ENCODE data around the gene F8. TPM values are rescaled to one million over a fixed set of nuclear protein-coding genes. Genes with fewer than 3 reads are reported as not detected.

Gene F8
- total RNA-seq, 1 donor from 2014 or later: 1.8 TPM

- Mint-ChIP-seq H3K27ac (ENCODE audit: unreplicated experiment) (no peak overlapping the region), H3K9me3 (ENCODE audit: unreplicated experiment) (no peaks in the 10 kb centered on the region)
These were observed 30.4 kb upstream of the F8 start for GRCh38 chrX:155052738-155053498.

DNA sequence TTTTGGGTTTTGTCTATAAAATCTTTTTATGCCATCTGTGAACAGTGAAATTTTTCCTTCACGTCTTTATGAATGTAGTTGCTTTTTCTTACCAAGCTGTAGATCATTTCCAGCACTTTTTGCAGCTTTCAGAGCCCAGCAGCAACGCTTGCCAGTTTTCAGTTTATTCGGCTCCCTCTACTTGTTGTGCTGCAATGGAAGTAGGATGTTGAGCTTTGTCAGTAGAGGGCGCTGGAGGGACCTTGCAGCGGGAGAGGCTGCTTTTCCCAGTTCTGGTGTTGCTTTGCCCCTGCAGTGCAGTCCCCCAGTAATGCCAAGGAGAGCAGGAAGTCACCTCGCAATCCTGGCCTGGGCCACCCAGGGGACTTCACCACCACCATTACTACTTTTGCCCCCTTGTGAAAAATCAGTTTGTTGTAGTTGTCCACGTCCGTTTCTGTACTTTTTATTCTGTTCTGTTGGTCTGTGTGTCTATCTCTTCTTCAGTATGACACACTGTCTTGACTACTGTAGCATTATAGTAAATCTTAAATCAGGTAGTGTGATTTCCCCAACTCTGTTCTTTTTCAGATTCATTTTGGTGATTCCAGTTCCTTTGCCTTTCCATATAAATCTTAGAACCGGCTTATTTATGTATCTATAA is 26.6 kb upstream of the F8 start:
- peak; percentile 53 for DNase-seq

More at GRCh38 chrX:155052738-155053498, 30.4 kb upstream of the F8 start:
- TF ChIP-seq CTCF (IDR thresholded peaks at IDR 0.05; ENCODE audit: partially characterized antibody, unreplicated experiment): no peak
- Mint-ChIP-seq H3K4me1 (ENCODE audit: low read depth, unreplicated experiment) (no peaks in the 10 kb centered on the region), H3K36me3 (ENCODE audit: unreplicated experiment) (no peaks in the 10 kb centered on the region), H3K27me3 (ENCODE audit: unreplicated experiment) (no peaks in the 10 kb centered on the region), H3K4me3 (ENCODE audit: unreplicated experiment) (no peak overlapping the region)
- DNase-seq: no peak

GRCh38 chrX:155046811-155047528 is 24.4 kb upstream of the F8 start:
- H3K4me1 Mint-ChIP-seq (ENCODE audit: low read depth, unreplicated experiment): peaks cover 5% of the 10 kb centered on the region
- H3K27ac Mint-ChIP-seq (ENCODE audit: unreplicated experiment): no peak overlapping the region
- no peaks in the 10 kb centered on the region for H3K36me3 Mint-ChIP-seq (ENCODE audit: unreplicated experiment)
- no peaks in the 10 kb centered on the region for H3K9me3 Mint-ChIP-seq (ENCODE audit: unreplicated experiment)
- no peak for TF ChIP-seq CTCF (IDR thresholded peaks at IDR 0.05; ENCODE audit: partially characterized antibody, unreplicated experiment)
- no peak for DNase-seq
- H3K4me3 Mint-ChIP-seq (ENCODE audit: unreplicated experiment): no peak overlapping the region
- peaks cover 2% of the 10 kb centered on the region for H3K27me3 Mint-ChIP-seq (ENCODE audit: unreplicated experiment)

More for the DNA sequence above, 26.6 kb upstream of the F8 start:
- TF ChIP-seq CTCF (IDR thresholded peaks at IDR 0.05; ENCODE audit: partially characterized antibody, unreplicated experiment): peak; percentile 57
- H3K4me1 Mint-ChIP-seq (ENCODE audit: low read depth, unreplicated experiment): peaks cover 1% of the 10 kb centered on the region
- no peaks in the 10 kb centered on the region for H3K9me3 Mint-ChIP-seq (ENCODE audit: unreplicated experiment)
- no peak overlapping the region for H3K4me3 Mint-ChIP-seq (ENCODE audit: unreplicated experiment)
- no peak overlapping the region for H3K27ac Mint-ChIP-seq (ENCODE audit: unreplicated experiment)
- no peaks in the 10 kb centered on the region for H3K36me3 Mint-ChIP-seq (ENCODE audit: unreplicated experiment)
- no peaks in the 10 kb centered on the region for H3K27me3 Mint-ChIP-seq (ENCODE audit: unreplicated experiment)

DNA sequence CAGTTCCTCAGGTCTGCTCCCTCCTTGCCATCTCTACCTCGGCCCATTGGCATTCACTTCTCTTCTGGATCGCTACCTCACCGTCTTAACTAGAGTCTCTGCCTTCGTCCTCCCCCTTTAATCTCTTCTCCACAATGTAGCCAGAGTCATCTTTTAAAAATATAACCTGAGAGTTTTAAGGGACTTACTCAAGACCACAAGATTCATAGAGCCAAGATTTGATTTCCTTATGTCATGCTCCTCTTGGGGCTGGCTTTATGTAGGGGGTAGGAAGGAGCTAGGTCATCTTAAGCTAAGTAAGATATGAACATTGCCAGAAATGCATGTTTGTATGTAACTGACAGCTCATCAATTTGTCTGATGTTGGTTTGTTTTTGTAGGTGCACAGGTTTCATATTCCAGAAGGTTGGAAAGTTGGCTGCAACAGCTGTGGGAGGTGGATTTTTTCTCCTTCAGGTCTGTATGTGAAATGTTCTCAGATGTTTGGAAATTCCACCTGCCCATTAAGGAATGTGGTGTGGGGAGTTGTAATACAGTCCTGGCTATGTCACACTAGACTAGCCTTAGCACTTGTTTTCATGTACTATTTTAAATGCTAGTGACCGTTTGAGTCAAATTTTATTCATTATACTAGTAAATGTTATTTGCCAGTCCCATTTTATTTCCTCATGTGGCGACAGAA is 23.7 kb upstream of the F8 start:
- Mint-ChIP-seq H3K4me1 (ENCODE audit: low read depth, unreplicated experiment) (peaks cover 5% of the 10 kb centered on the region), H3K27ac (ENCODE audit: unreplicated experiment) (no peak overlapping the region), H3K27me3 (ENCODE audit: unreplicated experiment) (peaks cover 2% of the 10 kb centered on the region), H3K9me3 (ENCODE audit: unreplicated experiment) (no peaks in the 10 kb centered on the region), H3K4me3 (ENCODE audit: unreplicated experiment) (no peak overlapping the region), H3K36me3 (ENCODE audit: unreplicated experiment) (no peaks in the 10 kb centered on the region)
- no peak for TF ChIP-seq CTCF (IDR thresholded peaks at IDR 0.05; ENCODE audit: partially characterized antibody, unreplicated experiment)
- DNase-seq: no peak

Data from glutamatergic neuron (in vitro differentiated cells).